ENCODE results near the gene CARD11. TPM values are rescaled to one million over a fixed set of nuclear protein-coding genes. Genes with fewer than 3 reads are reported as not detected.
A peak's percentile ranks its signal among the peaks of the same experiment; 100 is the strongest.

The CARD11 gene
- total and polyA plus RNA-seq, 12 donors: 0.61 to 19.3 (median 2.7) TPM

DNA sequence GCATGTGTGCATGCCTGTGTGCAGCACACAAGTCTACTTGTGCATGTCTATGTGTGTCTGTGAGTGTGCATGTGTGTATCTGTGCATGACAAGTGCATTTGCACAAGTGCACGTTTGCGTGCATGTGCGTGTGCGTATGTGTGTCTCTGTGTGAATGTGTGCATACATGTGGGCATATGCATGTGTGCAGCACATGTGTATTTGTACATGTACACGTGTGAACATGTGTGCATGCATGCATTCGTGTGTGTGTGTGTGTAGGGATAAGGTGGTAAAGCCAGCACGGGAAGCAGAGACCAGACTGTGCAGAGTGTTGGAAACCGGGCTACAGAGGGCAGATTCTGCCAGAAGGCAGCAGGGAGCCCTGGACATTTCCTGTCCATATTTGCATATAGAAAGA lies 163.6 kb downstream of the CARD11 start:
- no peaks in the 10 kb centered on the region for H3K36me3 ChIP-seq (replicated peaks in 1 of 2)
- H3K27ac ChIP-seq: no peak overlapping the region
- no peaks in the 10 kb centered on the region for H3K9me3 ChIP-seq (replicated peaks in 1 of 3)
- 63 to 77% (median 70%) methylated on average over 8 of the region's 8 CpGs for WGBS, 4 donors
- no peaks in the 10 kb centered on the region for H3K27me3 ChIP-seq
- TF ChIP-seq CTCF (IDR thresholded peaks at IDR 0.05): no peak
- no peak overlapping the region for H3K4me3 ChIP-seq
- no peak for DNase-seq
- no peaks in the 10 kb centered on the region for H3K4me1 ChIP-seq (replicated peaks in 1 of 2)
- intact Hi-C loops (cut with DNase I): no loop called here

DNA sequence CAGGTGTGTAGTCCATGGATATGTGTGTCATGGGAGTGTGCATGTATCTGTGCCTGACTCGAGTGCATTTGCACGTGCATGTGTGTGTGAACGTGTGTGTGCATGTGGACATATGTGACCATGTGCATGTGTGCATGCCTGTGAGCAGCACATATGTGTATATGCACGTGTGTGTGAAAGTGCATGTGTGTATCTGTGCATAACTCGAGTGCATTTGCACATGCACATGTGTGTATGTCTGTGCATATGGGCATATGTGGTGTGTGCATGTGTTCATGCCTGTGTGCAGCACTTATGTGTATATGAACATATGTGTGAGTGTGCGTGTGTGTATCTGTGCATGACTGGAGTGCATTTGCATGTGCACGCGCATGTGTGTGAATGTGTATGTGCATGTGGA lies 164.3 kb downstream of the CARD11 start:
- no peak for DNase-seq
- H3K27ac ChIP-seq: no peak overlapping the region
- H3K4me1 ChIP-seq (replicated peaks in 1 of 2): no peaks in the 10 kb centered on the region
- no peaks in the 10 kb centered on the region for H3K9me3 ChIP-seq (replicated peaks in 1 of 3)
- intact Hi-C loops (cut with DNase I): no loop called here
- no peaks in the 10 kb centered on the region for H3K27me3 ChIP-seq
- WGBS, 4 donors: 85 to 91% (median 88%) methylated on average over 4 to 8 of the region's 8 CpGs
- TF ChIP-seq POLR2A (IDR thresholded peaks at IDR 0.05) (no peak), CTCF (IDR thresholded peaks at IDR 0.05) (no peak)
- no peaks in the 10 kb centered on the region for H3K36me3 ChIP-seq (replicated peaks in 1 of 2)
- no peak overlapping the region for H3K4me3 ChIP-seq

DNA sequence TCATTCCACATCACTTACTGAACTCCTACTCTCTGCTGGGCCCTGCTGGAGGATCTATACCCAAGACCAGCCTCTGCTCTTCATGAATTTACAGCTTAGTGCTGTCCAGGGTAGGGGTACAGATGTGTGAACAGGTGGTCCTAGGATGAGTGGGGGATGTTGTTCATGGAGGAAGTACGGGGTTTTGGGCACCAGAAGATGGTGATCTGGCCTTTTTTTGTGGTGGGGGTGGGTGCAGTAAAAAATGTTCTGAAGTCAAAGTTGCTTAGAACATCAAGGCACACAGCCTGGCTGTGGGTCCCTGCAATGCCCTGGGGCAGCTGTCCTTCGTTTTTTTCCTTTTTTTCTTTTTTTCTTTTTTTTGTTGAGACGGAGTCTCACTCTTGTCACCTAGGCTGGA lies 165.4 kb downstream of the CARD11 start:
- Histone ChIP-seq H3K4me1 (replicated peaks in 1 of 2) (no peaks in the 10 kb centered on the region), H3K4me3 (no peak overlapping the region), H3K27me3 (no peaks in the 10 kb centered on the region), H3K9me3 (replicated peaks in 1 of 3) (no peaks in the 10 kb centered on the region), H3K27ac (no peak overlapping the region), H3K36me3 (replicated peaks in 1 of 2) (no peaks in the 10 kb centered on the region)
- no peak for DNase-seq
- TF ChIP-seq POLR2A (IDR thresholded peaks at IDR 0.05): no peak
- TF ChIP-seq CTCF (IDR thresholded peaks at IDR 0.05): no peak
- WGBS, 4 donors: 53 to 74% (median 63%) methylated on average over 3 of the region's 3 CpGs
- intact Hi-C loops (cut with DNase I): no loop called here

GRCh38 chr7:2876031-2876731 lies 167.5 kb downstream of the CARD11 start:
- Histone ChIP-seq H3K36me3 (replicated peaks in 1 of 2) (no peaks in the 10 kb centered on the region), H3K27ac (no peak overlapping the region), H3K4me3 (no peak overlapping the region), H3K9me3 (replicated peaks in 1 of 3) (no peaks in the 10 kb centered on the region), H3K27me3 (no peaks in the 10 kb centered on the region), H3K4me1 (replicated peaks in 1 of 2) (no peaks in the 10 kb centered on the region)
- DNase-seq: peak in 1 of 7 donors; percentile 62
- 58 to 66% (median 64%) methylated on average over 14 to 24 of the region's 24 CpGs for WGBS, 4 donors
- intact Hi-C loops (cut with DNase I): no loop called here
- TF ChIP-seq CTCF (IDR thresholded peaks at IDR 0.05) (no peak), POLR2A (IDR thresholded peaks at IDR 0.05) (no peak)
